RWPE1 (cell line): ENCODE measurements around the gene GPR87.

Experiments
- CTCF ChIA-PET: fragments of 350-600 bp; sonication (Branson Sonifier 250); formaldehyde crosslinking; extraction: SDS; loops from one replicate; lab custom pipeline; 2021; lab: Yijun Ruan, JAX
- POLR2A ChIA-PET: fragments of 400-600 bp; formaldehyde crosslinking; extraction: SDS; loops from one replicate; lab custom pipeline; 2020; ENCODE audit warnings: antibody characterized with exemption; ENCODE audit not compliant: low non-redundant PET; lab: Yijun Ruan, JAX
- DNase-seq: peaks from one replicate; pipeline ENCODE4 v3.0.0; 2012; ENCODE audit warnings: low spot score
- H3K27ac ChIP-seq: fragments of 450-650 bp; 2 replicates; pipeline ENCODE4 v1.5.1; 2017
- TF ChIP-seq, protein P1 (sequence below): fragments of 450-650 bp; conservative IDR thresholded peaks from 2 replicates; pipeline ENCODE4 v1.5.1; 2017; ENCODE audit warnings: low read depth, mild to moderate bottlenecking

GPR87 gene

DNA sequence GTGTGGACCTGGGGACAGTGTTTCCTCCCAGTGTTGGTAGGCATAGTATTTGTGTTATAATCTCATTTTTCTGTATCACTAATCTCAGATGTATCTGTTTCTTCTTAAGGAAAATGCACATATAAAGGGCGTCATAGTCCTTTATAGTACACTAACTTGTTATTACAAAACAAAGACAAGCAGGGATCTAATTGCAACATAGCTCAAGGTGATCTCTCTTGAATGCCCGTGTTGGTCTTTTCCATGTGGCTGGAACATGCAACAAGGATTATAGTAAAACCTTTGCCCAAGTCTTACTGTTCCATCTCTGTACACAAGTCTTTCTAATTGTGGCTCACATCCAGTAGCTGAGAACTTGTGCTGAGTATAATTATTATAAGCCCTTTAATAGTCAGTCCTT lies 3.5 kb upstream of the GPR87 start:
- POLR2A ChIA-PET: interaction anchor here (0.6 kb wide), 1 partner anchor 14 kb away, joined by 3 read pairs; no protein-coding TSS in a partner anchor
- DNase-seq: no peak
- CTCF ChIA-PET: interaction anchor here (0.7 kb wide), 1 partner anchor 16 kb away, joined by 5 read pairs; no protein-coding TSS in a partner anchor
- TF ChIP-seq, protein P1, sequence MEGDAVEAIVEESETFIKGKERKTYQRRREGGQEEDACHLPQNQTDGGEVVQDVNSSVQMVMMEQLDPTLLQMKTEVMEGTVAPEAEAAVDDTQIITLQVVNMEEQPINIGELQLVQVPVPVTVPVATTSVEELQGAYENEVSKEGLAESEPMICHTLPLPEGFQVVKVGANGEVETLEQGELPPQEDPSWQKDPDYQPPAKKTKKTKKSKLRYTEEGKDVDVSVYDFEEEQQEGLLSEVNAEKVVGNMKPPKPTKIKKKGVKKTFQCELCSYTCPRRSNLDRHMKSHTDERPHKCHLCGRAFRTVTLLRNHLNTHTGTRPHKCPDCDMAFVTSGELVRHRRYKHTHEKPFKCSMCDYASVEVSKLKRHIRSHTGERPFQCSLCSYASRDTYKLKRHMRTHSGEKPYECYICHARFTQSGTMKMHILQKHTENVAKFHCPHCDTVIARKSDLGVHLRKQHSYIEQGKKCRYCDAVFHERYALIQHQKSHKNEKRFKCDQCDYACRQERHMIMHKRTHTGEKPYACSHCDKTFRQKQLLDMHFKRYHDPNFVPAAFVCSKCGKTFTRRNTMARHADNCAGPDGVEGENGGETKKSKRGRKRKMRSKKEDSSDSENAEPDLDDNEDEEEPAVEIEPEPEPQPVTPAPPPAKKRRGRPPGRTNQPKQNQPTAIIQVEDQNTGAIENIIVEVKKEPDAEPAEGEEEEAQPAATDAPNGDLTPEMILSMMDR: no peak
- no peak overlapping the region for H3K27ac ChIP-seq

DNA sequence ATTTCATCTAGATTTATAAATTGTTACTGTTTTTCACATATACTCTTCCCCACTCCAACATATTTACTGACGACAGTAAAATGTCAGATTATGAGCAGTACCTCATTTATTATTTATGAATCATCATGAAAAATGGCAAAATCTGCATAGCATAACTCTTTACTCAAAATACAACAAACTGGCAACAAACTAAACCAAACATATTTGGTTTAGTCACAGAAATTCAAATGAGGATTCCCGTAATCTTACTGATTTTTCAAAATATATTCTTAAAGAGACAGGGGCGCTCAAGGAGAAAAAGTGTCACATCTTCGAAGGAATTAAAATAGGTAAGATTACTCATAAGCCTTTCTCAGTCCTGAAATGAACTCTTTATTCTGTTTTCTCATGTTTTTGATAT lies 3.0 kb upstream of the GPR87 start:
- CTCF ChIA-PET: interaction anchor here (0.7 kb wide), 1 partner anchor 16 kb away, joined by 5 read pairs; no protein-coding TSS in a partner anchor
- no peak for DNase-seq
- H3K27ac ChIP-seq: no peak overlapping the region
- POLR2A ChIA-PET: no interaction called here
- TF ChIP-seq, protein P1: no peak

DNA sequence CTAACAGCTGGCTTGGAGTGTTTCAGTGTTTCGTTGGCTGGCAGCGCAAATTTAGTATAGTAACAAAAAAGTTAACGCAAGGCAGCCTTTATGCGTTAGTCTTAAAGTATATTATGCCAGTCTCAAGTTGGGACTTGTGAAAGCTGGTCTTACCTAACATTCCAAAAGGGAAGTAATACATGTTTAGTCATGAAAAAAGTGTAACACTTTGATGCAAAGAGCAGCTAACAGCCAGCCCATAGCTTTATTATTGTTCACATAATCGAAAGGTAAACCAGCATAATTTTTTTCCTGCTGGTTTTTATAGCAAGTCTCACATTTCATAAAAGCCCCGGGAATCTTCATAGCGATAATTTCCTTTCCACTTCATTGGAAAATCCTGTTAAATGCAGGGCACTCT lies 2.4 kb upstream of the GPR87 start:
- CTCF ChIA-PET: interaction anchor here (0.6 kb wide), 1 partner anchor 507 kb away, joined by 4 read pairs; no protein-coding TSS in a partner anchor
- peak; percentile 78 for DNase-seq
- TF ChIP-seq, protein P1: no peak
- POLR2A ChIA-PET: interaction anchor here (0.7 kb wide), 1 partner anchor 22 kb away, joined by 3 read pairs; no protein-coding TSS in a partner anchor
- H3K27ac ChIP-seq: peak overlapping the region; percentile 31; the same call in 1 of the 2 replicates

DNA sequence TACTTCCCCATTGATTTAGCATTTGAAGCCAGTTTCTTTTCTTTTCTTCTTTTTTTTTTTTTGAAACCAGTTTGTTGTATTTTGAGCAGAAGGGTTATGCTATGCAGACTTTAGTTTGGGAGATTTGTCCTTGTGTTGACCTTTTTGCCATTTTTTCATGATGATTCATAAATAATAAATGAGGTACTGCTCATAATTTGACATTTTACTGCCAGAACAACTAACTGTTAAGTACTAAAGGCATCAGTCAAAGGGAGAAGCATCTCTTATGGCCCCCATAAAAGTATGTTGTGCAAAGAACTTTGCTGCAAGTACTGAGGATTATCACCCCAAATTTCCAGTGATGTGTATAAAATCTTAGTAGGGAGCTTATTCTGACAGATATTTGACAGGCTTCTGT lies 1.7 kb upstream of the GPR87 start:
- POLR2A ChIA-PET: no interaction called here
- peak overlapping the region; percentile 31; the same call in 1 of the 2 replicates for H3K27ac ChIP-seq
- no peak for DNase-seq
- CTCF ChIA-PET: interaction anchor here (0.6 to 0.7 kb wide), 2 partner anchors 496 to 507 kb away, joined by 3 to 4 read pairs; no protein-coding TSS in a partner anchor
- TF ChIP-seq, protein P1: no peak

DNA sequence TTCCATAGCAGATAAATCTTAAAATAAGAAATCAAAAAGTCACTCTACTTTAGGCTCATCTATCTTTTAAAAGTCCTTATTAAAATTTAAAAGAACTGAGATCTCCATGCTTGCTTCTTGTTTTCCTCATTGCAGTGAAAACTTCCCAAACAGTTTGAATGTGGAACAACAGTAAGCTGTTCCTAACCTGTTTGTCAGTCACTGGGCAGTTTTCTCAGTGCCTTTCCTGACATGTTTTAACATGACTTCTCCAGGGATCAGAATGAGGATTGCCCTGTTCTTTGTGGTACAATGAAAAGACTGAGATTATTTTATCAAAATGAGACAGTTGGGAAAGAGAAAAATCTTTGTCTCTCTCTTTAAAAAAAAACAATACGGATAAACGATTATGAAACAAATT lies 774 bp downstream of the GPR87 start:
- peak; percentile 64 for DNase-seq
- TF ChIP-seq, protein P1: no peak
- ChIA-PET POLR2A (no interaction called here), CTCF (no interaction called here)
- H3K27ac ChIP-seq: no peak overlapping the region

DNA sequence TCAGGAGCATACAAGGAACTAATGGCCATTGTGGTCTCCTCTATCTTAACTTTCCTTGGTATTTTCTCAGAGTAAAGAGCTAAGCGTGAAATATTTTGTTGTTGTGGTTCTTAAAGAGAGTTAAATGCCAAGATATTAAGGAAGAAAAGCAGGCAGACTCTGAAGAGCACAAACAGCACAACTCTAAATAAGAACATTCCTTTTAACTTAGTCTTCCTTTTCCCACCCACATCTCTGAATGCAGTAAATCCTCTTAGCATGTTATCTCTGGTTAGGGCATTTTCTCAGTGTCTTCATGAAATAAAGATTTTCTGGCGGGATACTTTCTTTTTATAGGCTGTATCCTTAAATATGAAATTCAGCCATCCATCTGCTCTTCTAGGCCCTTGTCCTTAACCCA lies 1.5 kb downstream of the GPR87 start:
- DNase-seq: no peak
- CTCF ChIA-PET: no interaction called here
- H3K27ac ChIP-seq: no peak overlapping the region
- POLR2A ChIA-PET: no interaction called here
- TF ChIP-seq, protein P1: no peak
